ENCODE data around the gene FXYD7.

DNA sequence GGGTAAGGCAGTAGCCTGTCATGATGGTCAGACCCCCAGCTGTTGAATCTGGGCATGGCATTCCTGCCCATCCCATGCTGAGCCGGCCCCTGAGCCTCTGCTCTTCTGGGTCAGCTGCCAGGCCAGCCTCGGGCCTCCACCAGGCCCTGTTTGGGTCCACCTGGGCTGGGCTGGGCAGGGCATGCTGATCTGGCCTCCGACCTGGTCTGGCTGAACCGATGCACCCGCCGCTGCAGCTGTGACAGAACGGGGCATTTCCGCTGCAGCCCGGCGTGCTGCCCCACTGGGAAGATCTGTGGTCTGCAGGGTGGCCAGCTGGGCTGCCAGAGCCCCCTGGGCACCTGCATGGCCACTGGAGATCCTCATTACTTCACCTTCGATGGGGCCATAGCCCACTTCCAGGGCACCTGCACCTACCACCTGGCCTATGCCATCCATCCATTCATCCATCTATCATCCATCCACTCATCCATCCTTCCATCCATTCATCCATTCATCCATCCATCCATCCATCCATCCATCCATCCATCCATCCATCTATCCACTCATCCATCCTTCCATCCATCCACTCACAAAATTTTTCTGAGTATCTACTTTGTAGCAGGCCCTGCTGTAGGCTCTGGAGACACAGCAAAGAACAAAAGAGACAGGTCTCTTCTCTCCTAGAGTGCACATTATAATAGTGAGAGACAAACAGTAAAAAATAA lies 49.0 kb upstream of the FXYD7 start:
- TF ChIP-seq SUZ12 (IDR thresholded peaks at IDR 0.05; ENCODE audit: extremely low read depth, insufficient read depth, insufficient read length) (no peak), ZNF274 (IDR thresholded peaks at IDR 0.05; ENCODE audit: low read depth, low read length) (no peak), YY1 (IDR thresholded peaks at IDR 0.05; ENCODE audit: insufficient read depth, insufficient read length) (no peak)
